NK-92 (cell line): Measurements from ENCODE around the gene RPL13.
"Not testable (repeated sequence)": the region's sequence is repeated elsewhere in the genome, so short reads cannot be mapped to it uniquely, and the experiment has no call there.

Experiments used
- DNase-seq: peaks from one replicate; lab custom pipeline; 2025; ENCODE audit not compliant: unreplicated experiment; lab: John Stamatoyannopoulos, UW

RPL13 gene

GRCh38 chr16:89576153-89577054, 15.9 kb downstream of the RPL13 start:
- no peak for DNase-seq

- DNase-seq, result no peak
These were observed 16.7 kb downstream of the RPL13 start for GRCh38 chr16:89577055-89577759.

- DNase-seq, result no peak
These were observed 18.9 kb downstream of the RPL13 start for GRCh38 chr16:89579351-89579750.

GRCh38 chr16:89581045-89581695, 20.7 kb downstream of the RPL13 start:
- DNase-seq, result no peak

GRCh38 chr16:89581861-89582563, 21.5 kb downstream of the RPL13 start:
- no peak for DNase-seq

- no peak for DNase-seq
These were observed 22.2 kb downstream of the RPL13 start for GRCh38 chr16:89582614-89583196.

GRCh38 chr16:89583197-89583894, 22.9 kb downstream of the RPL13 start:
- no peak for DNase-seq

- no peak for DNase-seq
These were observed 23.6 kb downstream of the RPL13 start for GRCh38 chr16:89583895-89584644.

GRCh38 chr16:89584768-89585549, 24.5 kb downstream of the RPL13 start:
- DNase-seq, result no peak

GRCh38 chr16:89586218-89586617, 25.7 kb downstream of the RPL13 start:
- no peak for DNase-seq

- no peak for DNase-seq
These were observed 26.4 kb downstream of the RPL13 start for GRCh38 chr16:89586853-89587252.

- DNase-seq, result not testable (repeated sequence)
These were observed 27.2 kb downstream of the RPL13 start for GRCh38 chr16:89587676-89588075.

GRCh38 chr16:89588413-89589109, 28.1 kb downstream of the RPL13 start:
- DNase-seq, result no peak

- no peak for DNase-seq
These were observed 28.9 kb downstream of the RPL13 start for GRCh38 chr16:89589241-89589926.

GRCh38 chr16:89593841-89594240, 33.4 kb downstream of the RPL13 start:
- DNase-seq, result no peak

GRCh38 chr16:89595330-89596060, 35.0 kb downstream of the RPL13 start:
- DNase-seq, result no peak
